ENCODE measurements around the gene LRRC4C.

GRCh38 chr11:41010361-41011050 lies 448.9 kb downstream of the LRRC4C start:
- no peak for TF ChIP-seq CTCF (IDR thresholded peaks at IDR 0.05)
- TF ChIP-seq EZH2 (IDR thresholded peaks at IDR 0.05): no peak
